OCI-LY1 (cell line): ENCODE results near the gene CEMP1.

Source experiments
- CTCF ChIP-seq: fragments of 200-600 bp; sonication (generic), shearing (Covaris generic); IDR thresholded peaks from 2 replicates; pipeline ENCODE4 v1.5.1; 2017; ENCODE audit warnings: mild to moderate bottlenecking, antibody characterized with exemption, low read length, moderate library complexity, mixed read lengths
- EZH2 ChIP-seq: fragments of 200-600 bp; sonication (generic), shearing (Covaris generic); IDR thresholded peaks from 2 replicates; pipeline ENCODE4 v1.8.0; 2017; ENCODE audit warnings: borderline replicate concordance, mixed run types, mild to moderate bottlenecking, antibody characterized with exemption, low read length, moderate library complexity, mixed read lengths

GRCh38 chr16:2511128-2511800 lies 19.9 kb downstream of the CEMP1 start:
- TF ChIP-seq CTCF (no peak), EZH2 (no peak)
